Suprapubic skin (tissue), 4 donors: ENCODE results near the gene RPS10.

Experiments used
- CTCF ChIP-seq, 2 donors: fragments of 200-600 bp in 1 of 2; fragments of 450-650 bp in 1 of 2; sonication (generic) in 1 of 2; IDR thresholded peaks; one replicate each; pipeline ENCODE4 v1.5.1; 2016 to 2019; ENCODE audit warnings: antibody characterized with exemption in 2 of 2, mild to moderate bottlenecking in 1 of 2, moderate library complexity in 1 of 2
- EP300 ChIP-seq: sonication (generic); formaldehyde crosslinking; IDR thresholded peaks from one replicate; pipeline ENCODE4 v1.6.1; 2017; ENCODE audit warnings: antibody characterized with exemption
- POLR2A ChIP-seq, 2 donors: fragments of 450-650 bp; IDR thresholded peaks; one replicate each; pipeline ENCODE4 v1.6.1; 2017; ENCODE audit warnings: antibody characterized with exemption in 2 of 2, mild to moderate bottlenecking in 2 of 2, moderate library complexity in 2 of 2
- POLR2AphosphoS5 ChIP-seq, 3 donors: sonication (generic); formaldehyde crosslinking; IDR thresholded peaks; one replicate each; pipeline ENCODE4 v1.6.1; 2017; ENCODE audit warnings: antibody characterized with exemption in 3 of 3

DNA sequence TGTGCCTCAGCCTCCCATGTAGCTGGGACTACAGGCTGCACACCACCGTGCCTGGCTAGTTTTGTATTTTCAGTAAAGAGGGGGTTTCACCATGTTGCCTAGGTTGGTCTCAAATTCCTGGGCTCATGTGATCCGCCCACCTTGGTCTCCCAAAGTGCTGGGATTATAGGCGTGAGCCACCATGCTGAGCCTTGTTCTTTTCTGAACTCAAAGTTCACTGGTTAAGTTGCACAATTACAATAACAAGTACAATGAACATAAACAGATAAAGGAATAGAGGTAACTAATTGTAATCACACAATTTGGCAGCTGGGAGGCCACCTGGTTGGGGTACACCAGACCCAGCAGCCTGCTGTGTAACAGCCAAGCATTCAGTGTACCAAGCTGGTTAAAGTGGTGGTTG, 40.1 kb downstream of the RPS10 start:
- no peak for TF ChIP-seq CTCF (IDR thresholded peaks at IDR 0.05)
- no peak for TF ChIP-seq POLR2A (IDR thresholded peaks at IDR 0.05)
- TF ChIP-seq POLR2AphosphoS5 (IDR thresholded peaks at IDR 0.05), result no peak
- no peak for TF ChIP-seq EP300
